ENCODE results near the gene RSL24D1.

Gene RSL24D1

GRCh38 chr15:55234800-55235104 lies 38.0 kb upstream of the RSL24D1 start:
- no peaks in the 10 kb centered on the region for H3K36me3 ChIP-seq (ENCODE audit: control insufficient read depth, insufficient read depth, low read length)

DNA sequence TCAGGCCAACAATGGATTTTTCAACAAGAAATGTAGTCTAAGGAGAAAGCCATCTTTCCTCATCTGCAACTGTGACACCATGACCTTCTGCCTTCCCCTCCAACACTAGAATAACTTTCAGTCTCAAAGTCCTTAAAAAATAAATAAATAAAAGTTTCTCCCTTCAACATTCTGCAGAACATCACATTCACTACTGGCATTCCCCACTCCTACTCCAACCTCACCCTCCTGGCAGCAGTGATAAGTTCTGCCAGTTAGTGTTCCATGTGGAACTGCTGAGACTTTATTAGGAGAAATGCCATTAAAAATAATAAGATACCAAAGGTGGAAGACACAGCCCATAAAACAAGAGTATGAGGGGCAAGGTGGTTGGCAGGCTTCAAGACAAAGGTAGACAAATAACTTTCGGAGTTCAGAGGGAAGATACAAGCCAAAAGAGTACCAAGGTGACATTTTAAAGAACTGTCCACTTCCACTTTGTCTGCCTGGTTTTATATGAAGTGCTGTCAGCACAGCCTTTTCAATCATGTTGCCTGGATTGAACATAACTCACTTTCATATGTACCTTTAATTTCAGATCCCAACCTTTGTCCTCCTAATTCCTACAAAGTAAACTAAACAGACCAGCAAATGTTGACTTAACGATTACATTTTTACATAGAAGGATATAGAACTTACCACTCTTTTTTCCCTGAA lies 37.5 kb upstream of the RSL24D1 start:
- Histone ChIP-seq H3K9me3 (ENCODE audit: control insufficient read depth, low read length) (no peaks in the 10 kb centered on the region), H3K4me3 (ENCODE audit: insufficient read depth, low read depth, low read length) (no peak overlapping the region), H3K4me1 (ENCODE audit: control insufficient read depth, insufficient read depth, low read length) (no peaks in the 10 kb centered on the region), H3K27ac (ENCODE audit: insufficient read depth, low read depth, low read length, poor library complexity, severe bottlenecking) (no peak overlapping the region), H3K36me3 (ENCODE audit: control insufficient read depth, insufficient read depth, low read length) (no peaks in the 10 kb centered on the region), H3K27me3 (ENCODE audit: control insufficient read depth, insufficient read depth, low read length, poor library complexity, severe bottlenecking) (no peaks in the 10 kb centered on the region)
- 92 to 93% methylated on average over 2 of the region's 2 CpGs for WGBS, 2 experiments

More at GRCh38 chr15:55234800-55235104, 38.0 kb upstream of the RSL24D1 start:
- Histone ChIP-seq H3K4me1 (ENCODE audit: control insufficient read depth, insufficient read depth, low read length) (no peaks in the 10 kb centered on the region), H3K4me3 (ENCODE audit: insufficient read depth, low read depth, low read length) (no peak overlapping the region), H3K27me3 (ENCODE audit: control insufficient read depth, insufficient read depth, low read length, poor library complexity, severe bottlenecking) (no peaks in the 10 kb centered on the region), H3K9me3 (ENCODE audit: control insufficient read depth, low read length) (no peaks in the 10 kb centered on the region), H3K27ac (ENCODE audit: insufficient read depth, low read depth, low read length, poor library complexity, severe bottlenecking) (no peak overlapping the region)
- no CpG with 5 or more reads among the region's 1 CpG for WGBS, 2 experiments

DNA sequence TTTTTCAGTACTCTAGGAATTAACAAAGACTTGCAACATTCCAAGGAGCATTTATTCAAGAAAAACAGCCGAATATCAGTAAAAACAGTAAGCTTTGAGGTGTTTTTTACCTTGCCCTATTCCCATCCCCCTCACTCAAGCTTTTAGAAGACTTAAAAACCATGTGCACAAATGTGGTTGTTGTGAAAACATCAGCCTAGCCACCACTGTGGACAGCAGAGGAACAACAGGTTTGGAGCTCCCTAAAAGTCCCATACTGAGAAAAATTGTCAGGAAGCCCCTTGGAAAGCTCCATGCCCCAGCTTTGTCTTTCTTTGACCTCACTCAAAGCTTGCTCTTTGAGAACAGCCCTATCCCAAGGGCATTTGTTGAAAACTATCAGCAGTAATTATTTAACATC lies 34.7 kb upstream of the RSL24D1 start:
- no peaks in the 10 kb centered on the region for H3K36me3 ChIP-seq (ENCODE audit: control insufficient read depth, insufficient read depth, low read length)
- no peak overlapping the region for H3K4me3 ChIP-seq (ENCODE audit: insufficient read depth, low read depth, low read length)
- H3K9me3 ChIP-seq (ENCODE audit: control insufficient read depth, low read length), result no peaks in the 10 kb centered on the region
- WGBS, 2 experiments, result 94 to 100% methylated on average over 1 of the region's 1 CpG
- H3K27me3 ChIP-seq (ENCODE audit: control insufficient read depth, insufficient read depth, low read length, poor library complexity, severe bottlenecking), result no peaks in the 10 kb centered on the region
- H3K4me1 ChIP-seq (ENCODE audit: control insufficient read depth, insufficient read depth, low read length), result no peaks in the 10 kb centered on the region
- H3K27ac ChIP-seq (ENCODE audit: insufficient read depth, low read depth, low read length, poor library complexity, severe bottlenecking), result no peak overlapping the region

DNA sequence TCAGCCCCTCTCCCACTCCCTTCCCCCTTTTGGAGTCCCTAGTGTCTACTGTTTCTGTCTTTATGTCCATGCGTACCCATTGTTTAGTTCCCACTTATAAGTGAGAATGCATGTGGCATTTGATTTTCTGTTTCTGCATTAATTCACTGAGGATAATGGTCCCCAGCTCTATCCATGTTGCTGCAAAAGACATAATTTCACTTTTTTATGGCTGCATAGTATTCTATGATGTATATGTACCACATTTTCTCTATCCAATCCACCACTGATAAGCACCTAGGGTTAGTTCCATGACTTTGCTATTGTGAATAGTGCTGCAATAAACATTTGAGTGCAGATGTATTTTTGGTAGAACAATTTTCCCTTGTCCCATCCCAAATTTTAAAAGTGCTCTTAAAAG lies 34.2 kb upstream of the RSL24D1 start:
- Histone ChIP-seq H3K4me3 (ENCODE audit: insufficient read depth, low read depth, low read length) (no peak overlapping the region), H3K36me3 (ENCODE audit: control insufficient read depth, insufficient read depth, low read length) (no peaks in the 10 kb centered on the region), H3K27ac (ENCODE audit: insufficient read depth, low read depth, low read length, poor library complexity, severe bottlenecking) (no peak overlapping the region), H3K4me1 (ENCODE audit: control insufficient read depth, insufficient read depth, low read length) (no peaks in the 10 kb centered on the region), H3K9me3 (ENCODE audit: control insufficient read depth, low read length) (no peaks in the 10 kb centered on the region), H3K27me3 (ENCODE audit: control insufficient read depth, insufficient read depth, low read length, poor library complexity, severe bottlenecking) (no peaks in the 10 kb centered on the region)
- 100% methylated on average over 1 of the region's 1 CpG for WGBS, 2 experiments

DNA sequence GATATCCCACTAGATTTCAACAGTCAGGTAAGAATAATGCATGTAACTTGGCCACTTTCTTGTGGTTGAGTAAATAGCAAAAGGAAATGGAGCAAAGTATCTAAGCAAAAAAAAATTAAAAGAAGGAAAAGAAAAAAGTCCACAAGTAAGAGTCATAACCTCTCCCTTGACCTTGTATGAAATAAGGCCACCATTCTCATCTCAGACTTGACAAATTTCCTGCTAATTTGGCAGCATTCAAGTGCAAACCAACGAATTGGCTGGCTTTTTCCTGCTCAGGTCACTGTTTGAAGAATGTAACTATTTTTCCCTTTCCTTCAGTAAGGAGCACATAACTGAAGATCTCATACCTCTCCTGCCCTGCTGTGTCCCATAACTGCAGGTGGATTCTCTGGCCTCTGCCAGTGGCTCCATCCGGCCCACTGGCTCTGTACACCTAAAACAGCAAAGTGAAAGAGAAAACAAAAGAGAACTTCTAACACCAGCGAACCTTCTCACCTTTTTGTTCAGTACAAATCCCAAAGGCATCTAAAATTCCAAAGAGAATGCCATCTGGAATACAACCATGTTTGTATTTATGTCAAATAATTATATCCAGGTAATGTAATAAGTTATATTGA lies 33.4 kb upstream of the RSL24D1 start:
- whole genome bisulfite sequencing, 2 experiments, result 77 to 84% methylated on average over 3 of the region's 3 CpGs
- no peaks in the 10 kb centered on the region for H3K4me1 ChIP-seq (ENCODE audit: control insufficient read depth, insufficient read depth, low read length)
- no peaks in the 10 kb centered on the region for H3K27me3 ChIP-seq (ENCODE audit: control insufficient read depth, insufficient read depth, low read length, poor library complexity, severe bottlenecking)
- H3K27ac ChIP-seq (ENCODE audit: insufficient read depth, low read depth, low read length, poor library complexity, severe bottlenecking), result no peak overlapping the region
- H3K4me3 ChIP-seq (ENCODE audit: insufficient read depth, low read depth, low read length), result no peak overlapping the region
- H3K36me3 ChIP-seq (ENCODE audit: control insufficient read depth, insufficient read depth, low read length), result no peaks in the 10 kb centered on the region
- no peaks in the 10 kb centered on the region for H3K9me3 ChIP-seq (ENCODE audit: control insufficient read depth, low read length)

- Histone ChIP-seq H3K36me3 (ENCODE audit: control insufficient read depth, insufficient read depth, low read length) (no peaks in the 10 kb centered on the region), H3K4me3 (ENCODE audit: insufficient read depth, low read depth, low read length) (no peak overlapping the region), H3K27me3 (ENCODE audit: control insufficient read depth, insufficient read depth, low read length, poor library complexity, severe bottlenecking) (no peaks in the 10 kb centered on the region), H3K27ac (ENCODE audit: insufficient read depth, low read depth, low read length, poor library complexity, severe bottlenecking) (no peak overlapping the region), H3K9me3 (ENCODE audit: control insufficient read depth, low read length) (no peaks in the 10 kb centered on the region), H3K4me1 (ENCODE audit: control insufficient read depth, insufficient read depth, low read length) (no peaks in the 10 kb centered on the region)
- WGBS, 2 experiments, result 93 to 100% methylated on average over 2 of the region's 2 CpGs
Measured at GRCh38 chr15:55226127-55226526, 29.4 kb upstream of the RSL24D1 start.

DNA sequence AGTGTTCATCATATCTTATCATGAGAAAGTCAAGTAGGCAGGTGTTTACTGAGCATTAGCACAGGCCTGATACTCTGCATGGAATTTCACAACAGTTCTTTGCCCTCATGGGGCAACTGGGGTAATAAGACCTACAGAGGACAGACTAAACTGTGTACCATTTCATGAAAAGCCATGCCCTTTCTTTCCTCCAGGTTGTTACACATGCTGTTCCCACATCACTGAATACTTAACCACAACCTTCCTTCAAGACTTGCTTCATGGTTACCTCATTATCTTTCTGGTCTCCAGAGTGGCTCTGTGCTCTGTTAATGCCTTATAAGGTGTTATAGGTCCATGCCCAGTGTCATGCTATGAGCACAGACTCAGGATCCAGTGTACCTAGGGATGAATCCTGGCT lies 28.2 kb upstream of the RSL24D1 start:
- H3K4me1 ChIP-seq (ENCODE audit: control insufficient read depth, insufficient read depth, low read length), result no peaks in the 10 kb centered on the region
- no peak overlapping the region for H3K27ac ChIP-seq (ENCODE audit: insufficient read depth, low read depth, low read length, poor library complexity, severe bottlenecking)
- H3K9me3 ChIP-seq (ENCODE audit: control insufficient read depth, low read length), result no peaks in the 10 kb centered on the region
- no peaks in the 10 kb centered on the region for H3K27me3 ChIP-seq (ENCODE audit: control insufficient read depth, insufficient read depth, low read length, poor library complexity, severe bottlenecking)
- H3K4me3 ChIP-seq (ENCODE audit: insufficient read depth, low read depth, low read length), result no peak overlapping the region
- no peaks in the 10 kb centered on the region for H3K36me3 ChIP-seq (ENCODE audit: control insufficient read depth, insufficient read depth, low read length)

DNA sequence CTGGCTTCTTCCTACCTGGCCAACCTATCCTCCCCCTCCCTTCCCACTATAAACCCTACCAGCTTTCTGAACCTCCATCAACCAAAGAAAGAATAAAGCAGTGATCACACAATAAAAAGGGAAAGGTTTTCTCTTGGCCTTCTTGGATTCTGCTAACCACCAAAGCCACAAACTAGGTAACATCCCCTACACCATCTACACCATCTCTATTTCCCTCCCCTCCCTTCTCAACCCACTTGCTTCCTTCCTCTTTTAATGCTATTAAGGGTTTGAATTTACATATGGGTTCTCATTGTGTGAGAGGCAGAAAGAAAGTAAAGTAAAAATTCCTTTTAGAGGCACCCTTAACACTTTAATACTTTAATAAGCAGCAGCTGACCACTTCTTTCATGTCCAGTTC lies 25.8 kb upstream of the RSL24D1 start:
- Histone ChIP-seq H3K9me3 (ENCODE audit: control insufficient read depth, low read length) (no peaks in the 10 kb centered on the region), H3K27me3 (ENCODE audit: control insufficient read depth, insufficient read depth, low read length, poor library complexity, severe bottlenecking) (no peaks in the 10 kb centered on the region), H3K27ac (ENCODE audit: insufficient read depth, low read depth, low read length, poor library complexity, severe bottlenecking) (no peak overlapping the region), H3K4me1 (ENCODE audit: control insufficient read depth, insufficient read depth, low read length) (no peaks in the 10 kb centered on the region), H3K36me3 (ENCODE audit: control insufficient read depth, insufficient read depth, low read length) (no peaks in the 10 kb centered on the region), H3K4me3 (ENCODE audit: insufficient read depth, low read depth, low read length) (no peak overlapping the region)

GRCh38 chr15:55221090-55222011 lies 24.6 kb upstream of the RSL24D1 start:
- no peaks in the 10 kb centered on the region for H3K9me3 ChIP-seq (ENCODE audit: control insufficient read depth, low read length)
- no peak overlapping the region for H3K27ac ChIP-seq (ENCODE audit: insufficient read depth, low read depth, low read length, poor library complexity, severe bottlenecking)
- no peaks in the 10 kb centered on the region for H3K27me3 ChIP-seq (ENCODE audit: control insufficient read depth, insufficient read depth, low read length, poor library complexity, severe bottlenecking)
- H3K4me3 ChIP-seq (ENCODE audit: insufficient read depth, low read depth, low read length), result no peak overlapping the region
- no peaks in the 10 kb centered on the region for H3K4me1 ChIP-seq (ENCODE audit: control insufficient read depth, insufficient read depth, low read length)
- H3K36me3 ChIP-seq (ENCODE audit: control insufficient read depth, insufficient read depth, low read length), result no peaks in the 10 kb centered on the region
- WGBS, 2 experiments, result 85 to 89% methylated on average over 6 of the region's 6 CpGs

DNA sequence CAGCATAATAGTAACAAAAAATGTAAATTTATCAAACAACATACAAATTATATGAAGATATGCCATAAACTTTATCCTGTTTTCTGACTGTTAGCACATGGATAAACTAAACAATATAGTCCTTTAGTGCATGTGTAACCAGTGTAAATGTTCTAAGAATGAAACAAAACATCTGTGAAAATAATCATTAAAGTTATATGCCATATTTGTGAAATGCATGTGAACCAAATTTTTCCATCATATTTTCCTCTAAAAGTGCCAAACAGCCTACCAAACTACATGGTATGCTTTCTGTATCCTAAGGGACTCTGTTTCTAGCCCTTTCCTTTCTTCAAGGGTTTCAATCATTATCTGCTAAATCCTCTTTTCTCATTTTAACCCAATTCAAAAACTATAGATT lies 23.9 kb upstream of the RSL24D1 start:
- no peak overlapping the region for H3K4me3 ChIP-seq (ENCODE audit: insufficient read depth, low read depth, low read length)
- no peaks in the 10 kb centered on the region for H3K36me3 ChIP-seq (ENCODE audit: control insufficient read depth, insufficient read depth, low read length)
- no peaks in the 10 kb centered on the region for H3K27me3 ChIP-seq (ENCODE audit: control insufficient read depth, insufficient read depth, low read length, poor library complexity, severe bottlenecking)
- no peaks in the 10 kb centered on the region for H3K9me3 ChIP-seq (ENCODE audit: control insufficient read depth, low read length)
- H3K4me1 ChIP-seq (ENCODE audit: control insufficient read depth, insufficient read depth, low read length), result no peaks in the 10 kb centered on the region
- no peak overlapping the region for H3K27ac ChIP-seq (ENCODE audit: insufficient read depth, low read depth, low read length, poor library complexity, severe bottlenecking)
